GM19025 (cell line): ENCODE data around the gene NFILZ.

ENCODE experiments used
- ATAC-seq: cut with Tn5 transposase; IDR thresholded peaks from one replicate; pipeline ENCODE4 v1.9.1; 2021; ENCODE audit warnings: mild to moderate bottlenecking, low read depth, moderate library complexity; ENCODE audit not compliant: unreplicated experiment

Gene NFILZ, protein sequence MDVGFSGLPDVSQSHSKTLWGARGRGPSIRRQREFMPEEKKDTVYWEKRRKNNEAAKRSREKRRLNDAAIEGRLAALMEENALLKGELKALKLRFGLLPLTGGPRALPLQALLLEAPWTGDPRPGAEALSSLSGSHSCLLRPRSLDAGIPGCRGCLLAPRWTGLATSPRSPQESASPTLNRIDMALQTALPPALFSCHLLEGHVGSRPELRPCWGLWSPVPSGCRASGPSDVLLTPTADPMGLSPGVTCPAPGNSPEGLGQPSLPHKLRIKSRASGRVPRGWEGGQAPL

DNA sequence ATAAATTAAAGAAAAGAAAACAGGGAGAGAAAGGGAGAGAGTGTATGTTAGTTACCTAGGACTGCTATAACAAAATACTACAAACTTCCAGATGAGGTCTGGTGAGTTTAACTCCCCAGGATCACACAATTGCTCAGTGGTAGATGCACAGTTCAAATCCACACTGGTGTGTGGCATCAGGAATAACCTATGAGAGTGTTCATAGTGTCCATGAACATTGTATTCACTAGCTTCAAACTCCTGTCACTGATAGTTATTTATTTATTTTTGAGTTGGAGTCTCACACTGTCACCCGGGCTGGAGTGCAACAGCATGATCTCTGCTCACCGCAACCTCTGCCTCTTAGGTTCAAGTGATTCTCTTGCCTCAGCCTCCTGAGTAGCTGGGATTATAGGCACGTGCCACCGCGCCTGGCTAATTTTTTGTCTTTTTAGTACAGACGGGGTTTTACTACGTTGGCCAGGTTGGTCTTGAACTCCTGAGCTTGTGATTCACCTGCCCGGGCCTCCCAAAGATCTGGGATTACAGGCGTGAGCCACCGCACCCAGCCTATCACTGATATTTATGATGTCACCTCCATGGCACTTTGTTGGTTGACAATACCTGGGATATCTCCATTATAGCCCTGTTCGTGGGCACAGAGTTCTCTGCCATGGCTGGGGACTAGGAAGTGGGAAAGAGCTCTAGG, at the start of gene NFILZ:
Gene NFILZ (plus strand): TSS at position 638 of the 688 bp plus-strand sequence. CDS start 46,133 bp downstream, outside the sequence.
- no peak for ATAC-seq

DNA sequence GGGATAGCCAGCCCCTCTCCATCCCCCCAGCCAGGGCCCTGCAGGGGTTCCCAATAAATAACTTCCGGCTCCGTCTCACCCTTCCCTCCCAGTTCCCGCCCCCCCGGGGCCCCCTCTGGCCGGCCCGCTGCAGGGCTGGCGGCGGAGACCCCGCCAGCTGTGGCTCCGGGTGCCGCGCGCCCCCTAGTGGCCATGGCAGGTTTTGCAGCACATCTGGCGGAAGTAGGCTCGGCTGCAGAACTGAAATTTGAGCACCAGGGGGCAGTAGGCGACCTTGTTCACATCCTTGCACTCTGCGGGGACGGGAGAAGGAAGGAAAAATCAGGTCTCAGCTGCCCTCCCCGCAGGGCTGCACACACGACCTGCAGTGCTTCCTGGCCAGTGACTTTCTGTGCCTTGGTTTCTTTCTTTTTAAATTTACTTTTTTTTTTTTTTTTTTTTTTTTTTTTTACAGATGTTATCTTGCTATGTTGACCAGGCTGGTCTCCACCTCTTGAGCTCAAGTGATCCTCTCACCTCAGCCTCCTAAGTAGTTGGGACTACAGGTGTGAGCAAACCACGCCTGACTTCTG, 49.6 kb upstream of the NFILZ start:
- no peak for ATAC-seq

DNA sequence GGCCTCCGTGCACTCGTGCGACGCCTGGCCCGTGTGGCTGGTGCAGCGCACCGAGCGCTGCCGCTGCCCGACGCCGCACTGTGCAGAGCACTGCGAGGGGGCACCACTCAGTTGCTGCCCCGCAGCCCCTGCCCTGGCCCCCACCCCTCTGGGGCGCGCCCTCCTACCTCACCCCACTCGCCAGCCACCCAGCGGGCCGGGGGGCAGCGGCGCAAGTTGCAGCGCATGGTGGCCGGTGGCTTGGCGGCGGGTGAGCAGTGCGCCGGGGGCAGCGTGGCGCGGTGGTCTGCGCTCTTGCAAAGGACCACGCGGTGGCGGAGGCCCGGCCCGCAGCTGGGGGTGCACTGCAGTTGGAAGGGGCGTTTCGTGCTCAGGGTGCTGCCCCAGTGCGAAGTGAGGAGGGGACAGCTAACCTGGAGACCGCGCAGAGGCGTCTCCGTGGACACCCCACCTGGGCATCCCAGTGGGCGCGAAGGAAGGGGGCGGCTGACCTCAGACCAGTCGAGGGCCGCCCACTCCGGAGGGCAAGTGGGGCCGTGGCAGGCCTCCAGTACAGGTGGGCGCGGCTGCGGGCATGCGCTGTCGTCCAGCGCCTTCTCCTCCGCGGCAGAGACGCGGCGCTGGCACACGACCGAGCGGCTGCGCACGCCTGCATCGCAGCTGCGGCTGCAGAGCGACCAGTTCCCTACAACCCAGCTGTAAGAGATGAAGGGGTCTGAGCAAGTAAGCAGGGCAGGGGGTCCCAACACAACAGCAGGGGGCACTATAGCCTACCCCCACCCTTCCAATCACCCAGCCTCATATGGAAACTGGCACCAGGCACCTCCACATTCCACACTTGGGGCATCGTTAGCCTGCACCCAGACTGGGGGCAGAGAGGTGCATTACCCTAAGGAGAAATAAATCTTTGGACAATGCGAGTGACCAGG, 45.2 kb upstream of the NFILZ start:
- no peak for ATAC-seq

DNA sequence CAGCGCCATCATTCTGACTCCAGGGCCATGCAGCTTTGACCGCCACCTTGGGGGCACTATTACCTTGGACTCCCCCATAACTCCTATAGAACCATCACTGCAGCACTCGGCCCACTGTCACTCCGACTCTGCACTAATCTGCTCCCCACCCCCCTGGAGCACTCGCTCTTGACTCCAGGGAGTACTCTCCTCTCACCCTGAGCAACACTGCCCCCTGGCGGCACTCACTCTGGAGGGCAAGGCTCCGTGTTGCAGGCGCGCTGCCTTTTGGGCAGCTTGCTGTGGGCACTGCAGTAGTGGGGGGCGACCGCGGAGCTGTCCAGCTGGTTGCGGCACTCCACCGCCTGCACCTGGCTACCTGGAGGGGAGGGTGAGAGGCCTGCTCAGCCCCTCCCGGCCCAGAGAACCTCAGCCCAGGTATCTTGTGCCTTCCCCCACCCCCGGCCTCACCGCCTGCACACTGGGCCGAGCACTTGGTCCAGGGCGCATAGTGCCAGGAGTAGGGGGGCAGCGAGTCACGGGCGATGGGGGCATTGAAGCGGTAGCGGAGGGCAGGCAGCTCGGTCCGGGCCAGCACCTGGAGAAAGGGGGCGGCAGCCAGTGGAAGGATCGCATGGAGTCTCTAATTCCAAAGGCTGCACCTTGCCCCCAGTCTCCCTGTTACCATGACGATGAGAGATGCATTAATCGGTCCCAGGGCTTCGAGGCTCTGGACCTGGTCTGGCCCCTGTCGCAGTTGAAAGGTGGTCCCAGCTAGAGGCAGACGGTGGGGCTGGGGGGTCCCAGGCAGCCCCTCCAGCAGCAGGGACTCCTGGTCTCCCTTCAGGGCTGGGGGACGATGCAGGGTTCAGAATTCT, 44.3 kb upstream of the NFILZ start:
- no peak for ATAC-seq

DNA sequence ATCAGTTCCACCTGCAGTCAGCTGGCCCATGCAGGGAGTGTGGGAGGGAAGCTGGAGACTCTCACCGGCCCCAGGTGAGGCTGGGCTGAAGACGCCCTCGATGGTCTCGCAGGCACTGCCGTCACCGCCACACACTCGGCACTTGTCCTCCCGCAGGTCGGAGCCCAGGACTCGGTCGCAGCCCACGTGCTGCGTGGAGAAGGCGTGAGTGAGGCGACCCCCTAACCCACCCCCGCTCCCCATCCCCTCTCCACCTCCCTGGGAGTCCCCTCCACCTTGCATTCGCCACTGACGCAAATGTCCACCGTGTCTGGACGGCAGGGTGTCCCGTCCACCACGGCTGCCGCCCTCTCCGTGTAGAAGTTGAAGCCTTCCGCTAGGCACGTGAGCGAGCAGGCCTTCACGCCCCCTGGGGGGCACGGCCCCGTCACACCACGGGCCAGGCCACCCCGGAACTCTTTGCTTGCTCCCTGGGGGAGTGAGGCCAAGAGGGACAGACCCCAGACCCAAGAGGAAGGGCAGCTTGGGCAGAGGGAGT, 41.2 kb upstream of the NFILZ start:
- no peak for ATAC-seq

DNA sequence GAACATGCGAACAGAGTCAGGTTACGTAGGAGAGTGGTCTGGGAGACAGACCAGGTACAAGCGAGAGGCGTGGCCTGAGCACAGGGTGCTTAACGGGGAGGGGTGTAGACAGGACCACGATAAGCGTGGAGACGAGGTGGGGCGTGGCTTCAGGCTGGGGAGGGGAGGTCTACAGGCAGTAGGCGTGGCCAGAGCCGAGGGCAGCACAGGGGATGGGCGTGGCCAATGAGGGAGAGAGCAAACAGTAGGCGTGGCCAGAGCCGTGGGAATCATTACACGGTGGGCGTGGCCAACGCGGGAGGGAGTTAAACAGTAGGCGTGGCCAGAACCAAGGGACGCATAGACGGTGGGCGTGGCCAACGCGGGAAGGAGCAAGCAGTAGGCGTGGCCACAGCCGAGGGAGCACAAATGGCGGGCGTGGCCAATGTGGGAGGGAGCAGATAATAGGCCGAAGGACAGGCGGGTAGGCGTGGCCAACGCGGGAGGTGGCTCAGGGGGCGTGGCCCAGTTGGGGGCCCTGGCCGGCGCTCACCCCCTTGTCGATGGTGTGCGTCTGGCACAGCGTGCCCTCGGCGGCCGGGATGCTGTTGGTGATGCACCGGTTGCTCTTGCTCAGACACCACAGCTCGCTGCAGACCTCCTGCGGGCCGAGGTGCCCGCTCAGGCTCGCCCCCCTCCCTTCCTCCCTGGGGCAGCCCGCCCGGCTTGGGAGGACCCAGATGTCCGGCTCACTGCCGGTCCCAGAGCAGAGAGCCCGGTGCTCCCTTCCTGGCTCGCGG, 38.0 kb upstream of the NFILZ start:
- no peak for ATAC-seq

DNA sequence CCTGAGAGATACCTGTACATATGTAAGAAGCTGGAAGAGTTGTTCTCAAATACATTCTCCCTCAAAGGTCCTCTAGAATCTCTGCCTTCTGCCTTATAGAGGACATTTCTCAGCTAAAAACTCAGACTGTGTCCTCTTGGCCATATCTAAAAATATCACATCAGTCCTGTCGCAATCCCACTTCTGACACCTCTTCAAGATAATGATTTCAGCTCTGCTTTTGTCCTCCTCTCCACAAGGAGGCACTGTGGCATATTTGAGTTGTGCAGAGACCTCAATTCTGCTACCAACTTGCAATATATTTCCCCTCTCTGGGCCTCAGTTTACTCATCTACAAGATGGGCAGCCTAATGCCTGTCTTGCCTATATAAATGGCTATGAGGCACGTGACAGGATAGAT, 36.5 kb upstream of the NFILZ start:
- no peak for ATAC-seq

DNA sequence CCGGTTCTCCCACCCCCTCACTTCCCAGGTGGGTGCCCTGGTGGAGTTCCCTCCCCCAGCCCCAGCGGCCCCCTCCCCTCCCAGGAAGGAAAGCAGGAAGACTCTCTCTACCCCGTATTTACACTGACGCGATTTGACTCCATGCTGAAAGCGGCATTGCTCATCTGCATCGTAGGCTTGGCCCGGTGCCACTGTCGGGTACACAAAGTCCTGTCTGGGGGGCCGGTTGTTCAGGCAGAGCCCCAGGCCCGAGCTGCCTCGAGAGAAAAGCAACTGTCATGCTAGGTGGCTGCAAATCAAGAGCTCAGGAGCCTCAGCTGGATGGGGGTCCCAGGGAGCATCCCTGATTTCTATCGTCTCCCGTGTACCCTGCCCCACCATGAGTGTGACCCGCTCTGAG, 34.8 kb upstream of the NFILZ start:
- no peak for ATAC-seq

DNA sequence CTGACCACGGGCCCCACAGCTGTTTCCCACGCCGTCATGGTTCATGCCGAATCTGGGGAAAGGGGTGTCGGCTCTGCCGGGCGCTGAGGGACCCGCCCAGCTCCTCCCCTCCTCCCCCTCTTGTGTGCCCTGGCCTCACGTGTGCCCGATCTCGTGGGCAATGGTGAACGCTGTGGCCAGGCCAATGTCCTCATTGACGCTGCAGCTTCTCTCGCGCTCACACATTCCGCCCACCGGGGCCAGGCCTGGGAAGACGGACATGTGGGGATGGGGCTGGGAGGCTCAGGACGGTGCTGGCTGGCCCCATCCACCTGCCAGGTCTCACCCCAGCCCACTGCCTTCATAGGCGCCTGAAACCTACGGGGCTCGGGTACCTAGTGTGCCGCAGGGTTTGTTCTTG, 34.3 kb upstream of the NFILZ start:
- no peak for ATAC-seq

DNA sequence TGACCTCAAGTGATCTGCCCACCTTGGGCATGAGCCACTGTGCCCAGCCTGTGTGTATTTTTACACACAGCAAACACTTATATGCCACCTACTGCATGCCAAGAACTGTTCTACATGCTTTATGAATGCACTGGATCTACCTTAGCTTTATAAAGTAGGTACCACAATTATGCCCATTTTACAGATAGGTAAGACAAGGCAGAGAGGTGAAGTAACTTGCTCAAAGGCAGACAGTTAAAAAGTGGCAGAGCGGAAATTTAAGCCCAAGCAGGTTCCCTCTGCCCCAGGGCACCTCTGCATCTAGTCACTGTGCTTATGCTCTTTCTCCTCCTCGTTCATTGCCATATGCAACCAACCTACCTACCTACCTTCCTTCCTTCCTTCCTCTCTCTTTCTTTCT, 30.4 kb upstream of the NFILZ start:
- ATAC-seq: no peak

DNA sequence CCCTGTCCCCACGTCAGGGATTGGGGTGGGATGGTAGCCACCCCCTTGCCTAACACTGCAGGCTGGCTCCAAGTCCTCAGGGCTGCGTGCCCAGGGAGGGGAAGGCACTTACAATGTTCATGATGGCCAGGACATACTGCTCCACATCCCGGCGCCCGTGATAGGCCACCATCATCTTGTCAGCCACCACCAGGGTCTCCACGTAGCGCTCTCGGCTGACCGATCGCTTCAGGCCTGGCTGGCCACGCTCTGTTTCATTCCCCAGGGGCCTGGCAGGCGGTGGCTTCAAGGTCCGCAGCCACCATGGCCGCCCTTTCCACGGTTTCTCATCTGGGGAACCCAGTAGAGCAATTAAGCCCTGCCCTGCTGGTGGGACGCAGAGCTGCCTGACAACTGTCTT, 29.6 kb upstream of the NFILZ start:
- no peak for ATAC-seq

DNA sequence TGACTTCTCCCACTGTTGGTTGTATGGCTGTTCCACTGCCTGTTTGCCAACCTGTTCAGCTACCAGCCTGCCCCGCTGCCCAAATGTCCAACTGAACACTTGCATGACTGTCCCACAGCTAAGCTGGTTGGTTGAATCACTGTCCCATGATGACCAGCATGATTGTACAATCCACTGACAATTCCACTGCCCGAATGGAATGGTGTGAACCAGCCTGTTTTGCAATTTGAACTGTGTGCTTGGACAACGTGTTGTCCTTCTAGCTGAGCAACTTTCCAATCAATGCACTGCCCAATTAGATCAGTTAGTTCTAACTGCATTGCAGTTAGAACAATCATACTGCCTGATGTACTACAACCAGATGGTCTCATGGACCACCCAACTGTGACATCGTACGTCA, 28.6 kb upstream of the NFILZ start:
- no peak for ATAC-seq

DNA sequence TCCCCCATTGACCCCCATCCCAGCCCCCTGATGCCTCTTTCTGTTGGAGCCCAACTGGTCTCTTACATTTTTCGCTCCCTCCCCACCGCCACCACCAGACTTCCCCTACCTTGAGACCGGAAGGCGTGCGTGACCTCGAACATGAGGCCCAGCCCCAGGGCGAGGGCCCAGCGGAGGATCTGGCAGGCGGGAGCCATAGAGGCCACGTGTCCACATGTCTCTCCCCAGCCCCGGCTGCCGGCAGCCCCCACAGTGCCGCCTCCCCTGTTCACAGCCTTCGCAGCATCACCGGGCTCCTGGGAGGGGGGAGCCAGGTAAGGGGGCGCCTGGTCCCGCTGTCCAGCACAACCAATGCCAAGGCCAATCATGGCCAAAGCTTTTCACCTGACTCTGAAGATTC, 24.9 kb upstream of the NFILZ start:
- no peak for ATAC-seq

DNA sequence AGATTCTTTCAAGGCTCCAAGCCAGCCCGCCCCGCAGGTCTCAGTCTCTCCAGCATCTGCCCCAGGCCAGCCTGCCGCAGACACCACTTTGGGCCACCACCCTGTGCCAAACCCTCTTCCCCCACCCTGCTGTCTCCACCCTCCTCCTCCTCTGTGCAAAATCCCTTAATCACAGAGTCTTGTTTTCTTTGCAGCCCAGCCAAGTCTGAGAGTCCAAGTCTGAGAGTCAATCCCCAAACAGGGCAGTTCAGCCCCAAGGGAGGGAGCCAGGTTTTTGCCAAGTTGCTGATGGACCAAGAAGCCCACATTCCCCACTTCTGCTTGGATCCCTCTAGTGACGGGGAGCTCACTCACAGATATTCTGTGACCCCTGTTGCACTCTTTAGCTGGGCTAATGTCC, 23.0 kb upstream of the NFILZ start:
- ATAC-seq: no peak

DNA sequence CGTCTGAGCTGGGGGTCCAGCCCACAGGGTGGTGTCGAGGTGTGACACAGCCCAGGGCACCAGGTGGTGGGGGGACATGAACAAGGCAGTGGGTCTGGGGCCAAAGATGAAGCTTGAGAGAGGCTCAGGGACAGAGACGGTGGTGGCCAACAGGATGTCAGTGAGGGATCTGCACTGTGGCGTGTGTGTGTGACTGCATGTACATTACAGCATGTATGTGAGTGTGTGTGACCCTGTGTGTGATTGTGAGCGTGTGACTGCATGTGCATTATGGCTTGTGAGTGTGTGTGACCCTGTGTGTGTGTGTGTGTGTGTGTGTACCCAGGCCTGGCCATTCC, 21.5 kb upstream of the NFILZ start:
- no peak for ATAC-seq

DNA sequence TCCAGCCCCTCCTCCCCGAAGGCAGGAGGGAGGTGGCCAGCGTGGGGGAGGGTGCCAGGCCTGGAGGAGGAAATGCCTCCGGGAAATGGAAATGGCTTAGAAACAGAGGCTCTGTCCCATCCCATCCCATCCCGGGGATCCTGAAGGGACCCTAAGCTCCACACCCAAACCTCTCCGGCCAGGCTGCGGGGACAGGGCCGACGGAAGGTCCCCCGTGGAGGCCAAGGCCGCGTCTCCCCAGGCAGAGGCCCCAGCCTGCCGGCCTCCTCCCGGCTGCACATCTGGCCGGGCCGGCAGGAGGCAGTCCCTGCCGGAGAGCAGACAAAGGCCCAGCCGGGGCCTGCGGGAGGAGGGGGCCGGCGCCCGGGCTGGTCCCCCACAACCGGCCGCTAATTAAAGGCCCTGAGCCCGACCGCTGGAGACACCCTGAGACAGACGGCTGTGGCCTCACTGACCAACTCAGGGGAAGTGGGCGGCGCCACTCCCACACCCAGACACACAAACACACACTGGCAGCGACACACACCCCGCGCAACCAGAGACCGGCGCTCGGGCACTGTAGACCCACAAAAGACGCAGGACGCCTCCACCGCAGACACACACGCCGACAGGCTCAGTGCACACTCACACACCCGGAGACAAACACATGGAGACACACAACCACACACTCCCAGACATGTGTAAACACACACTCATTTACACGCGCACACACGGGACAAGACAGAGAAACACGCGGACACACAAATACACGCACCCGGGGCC, 21.0 kb upstream of the NFILZ start:
- ATAC-seq: no peak

DNA sequence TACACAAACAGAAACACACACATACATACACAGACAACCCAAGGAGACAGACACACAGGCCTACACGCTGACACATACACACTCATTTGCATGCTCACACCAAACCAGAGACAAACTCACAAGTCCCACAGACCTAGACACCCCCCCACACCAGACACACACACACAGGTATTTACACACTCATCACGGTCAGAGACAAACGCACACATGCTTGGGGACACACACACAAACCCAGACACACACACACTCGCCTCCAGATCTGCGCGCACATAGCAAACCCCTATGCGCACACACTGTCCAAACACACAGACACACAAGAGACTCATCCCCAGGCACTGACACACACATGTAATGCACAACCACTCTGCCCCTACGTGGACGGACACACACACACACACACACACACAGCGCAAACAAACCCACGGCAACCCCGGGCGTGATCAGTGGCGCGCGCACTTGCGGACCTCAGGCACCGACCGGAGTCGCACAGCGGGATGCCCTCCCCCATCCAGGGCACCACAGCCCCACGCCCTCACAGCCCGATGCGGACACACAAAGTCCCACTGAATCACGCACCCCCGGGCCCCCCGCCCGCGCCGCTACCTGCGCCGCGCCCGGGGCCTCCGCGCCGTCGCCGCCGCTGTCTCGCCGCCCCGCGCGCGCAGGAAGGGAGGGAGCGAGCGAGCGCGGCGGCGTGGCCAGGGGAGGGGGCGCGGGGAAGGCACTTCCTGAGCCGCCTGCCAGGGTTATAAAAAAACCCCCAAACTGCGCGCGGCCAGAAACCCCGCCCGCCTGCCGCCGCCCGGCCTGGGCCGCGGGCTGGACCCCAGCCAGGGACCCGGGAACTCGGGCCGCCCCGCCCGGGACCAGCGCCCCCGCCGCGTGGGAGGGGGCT, 20.1 kb upstream of the NFILZ start, which contains the start of gene ADAMTS10:
Gene ADAMTS10 (minus strand): TSS at position 675 of the 895 bp plus-strand sequence. CDS start 5,005 bp downstream, outside the sequence.
- no peak for ATAC-seq
